ENCODE measurements around the gene DNA2. TPM values are rescaled to one million over a fixed set of nuclear protein-coding genes. Genes with fewer than 3 reads are reported as not detected.

The DNA2 gene
- total RNA-seq, 1 donor from 2014 or later, result 85.4 TPM

GRCh38 chr10:68367121-68367520 lies 104.7 kb downstream of the DNA2 start:
- peaks cover 2% of the 10 kb centered on the region for H3K27me3 Mint-ChIP-seq (ENCODE audit: insufficient read depth, low read depth)

GRCh38 chr10:68366600-68366999 lies 105.2 kb downstream of the DNA2 start:
- H3K36me3 ChIP-seq, result peaks cover 10% of the 10 kb centered on the region
- Mint-ChIP-seq H3K36me3 (peaks cover 20% of the 10 kb centered on the region), H3K4me1 (no peaks in the 10 kb centered on the region), H3K27ac (no peak overlapping the region), H3K4me3 (no peak overlapping the region), H3K27me3 (ENCODE audit: insufficient read depth, low read depth) (peaks cover 2% of the 10 kb centered on the region), H3K9me3 (peaks cover 9% of the 10 kb centered on the region)
- TF ChIP-seq EZH2phosphoT487 (IDR thresholded peaks at IDR 0.05) (no peak), EZH2 (IDR thresholded peaks at IDR 0.05) (no peak), CTCF (IDR thresholded peaks at IDR 0.05) (no peak)
- DNase-seq (ENCODE audit: low spot score), result no peak
- H3K4me3 ChIP-seq, result no peak overlapping the region
- no peaks in the 10 kb centered on the region for H3K27me3 ChIP-seq
- H2AFZ ChIP-seq (replicated peaks), result no peak overlapping the region
- H4K20me1 ChIP-seq (ENCODE audit: low read depth), result no peaks in the 10 kb centered on the region
- H3K9me3 ChIP-seq (ENCODE audit: low read depth), result no peaks in the 10 kb centered on the region
- no peak overlapping the region for H3K9ac ChIP-seq
- H3F3A ChIP-seq (ENCODE audit: low read depth), result peaks cover 7% of the 10 kb centered on the region
- H3K4me1 ChIP-seq, result no peaks in the 10 kb centered on the region
- no peaks in the 10 kb centered on the region for H3K79me2 ChIP-seq (ENCODE audit: low read depth)
- H3K4me2 ChIP-seq, result no peak overlapping the region
- H3K27ac ChIP-seq, result no peak overlapping the region

More at GRCh38 chr10:68367121-68367520, 104.7 kb downstream of the DNA2 start:
- TF ChIP-seq CTCF (IDR thresholded peaks at IDR 0.05) (no peak), EZH2 (IDR thresholded peaks at IDR 0.05) (no peak), EZH2phosphoT487 (IDR thresholded peaks at IDR 0.05) (no peak)
- no peak for DNase-seq (ENCODE audit: low spot score)
- no peak overlapping the region for H3K4me3 ChIP-seq
- H3K36me3 ChIP-seq, result peaks cover 5% of the 10 kb centered on the region
- no peaks in the 10 kb centered on the region for H3K4me1 Mint-ChIP-seq
- no peak overlapping the region for H3K4me3 Mint-ChIP-seq
- H3K4me2 ChIP-seq, result no peak overlapping the region
- peaks cover 12% of the 10 kb centered on the region for H3K9me3 Mint-ChIP-seq
- no peaks in the 10 kb centered on the region for H4K20me1 ChIP-seq (ENCODE audit: low read depth)
- no peak overlapping the region for H3K27ac Mint-ChIP-seq
- no peaks in the 10 kb centered on the region for H3K27me3 ChIP-seq
- H3K36me3 Mint-ChIP-seq, result peaks cover 23% of the 10 kb centered on the region
- no peak overlapping the region for H2AFZ ChIP-seq (replicated peaks)
- H3K27ac ChIP-seq, result no peak overlapping the region
- H3K4me1 ChIP-seq, result no peaks in the 10 kb centered on the region
- H3K79me2 ChIP-seq (ENCODE audit: low read depth), result no peaks in the 10 kb centered on the region
- no peak overlapping the region for H3K9ac ChIP-seq
- no peaks in the 10 kb centered on the region for H3K9me3 ChIP-seq (ENCODE audit: low read depth)
- H3F3A ChIP-seq (ENCODE audit: low read depth), result peaks cover 7% of the 10 kb centered on the region

GRCh38 chr10:68365611-68366010 lies 106.2 kb downstream of the DNA2 start:
- no peak for TF ChIP-seq CTCF (IDR thresholded peaks at IDR 0.05)
- no peak for TF ChIP-seq EZH2phosphoT487 (IDR thresholded peaks at IDR 0.05)
- no peak for TF ChIP-seq EZH2 (IDR thresholded peaks at IDR 0.05)
- no peak overlapping the region for H3K4me3 Mint-ChIP-seq
- H3K9me3 Mint-ChIP-seq, result peaks cover 3% of the 10 kb centered on the region
- H3K36me3 Mint-ChIP-seq, result peaks cover 15% of the 10 kb centered on the region
- peaks cover 14% of the 10 kb centered on the region for H3K36me3 ChIP-seq
- no peak for DNase-seq (ENCODE audit: low spot score)
- no peaks in the 10 kb centered on the region for H4K20me1 ChIP-seq (ENCODE audit: low read depth)
- peaks cover 7% of the 10 kb centered on the region for H3F3A ChIP-seq (ENCODE audit: low read depth)
- no peaks in the 10 kb centered on the region for H3K4me1 ChIP-seq
- no peak overlapping the region for H2AFZ ChIP-seq (replicated peaks)
- no peaks in the 10 kb centered on the region for H3K4me1 Mint-ChIP-seq
- no peaks in the 10 kb centered on the region for H3K79me2 ChIP-seq (ENCODE audit: low read depth)
- no peak overlapping the region for H3K9ac ChIP-seq
- H3K27me3 Mint-ChIP-seq (ENCODE audit: insufficient read depth, low read depth), result peaks cover 2% of the 10 kb centered on the region
- H3K4me2 ChIP-seq, result no peak overlapping the region
- H3K27ac Mint-ChIP-seq, result no peak overlapping the region
- no peaks in the 10 kb centered on the region for H3K9me3 ChIP-seq (ENCODE audit: low read depth)
- no peak overlapping the region for H3K4me3 ChIP-seq
- no peaks in the 10 kb centered on the region for H3K27me3 ChIP-seq
- H3K27ac ChIP-seq, result no peak overlapping the region
